ENCODE results near the gene GTF2IRD1.

Gene GTF2IRD1

DNA sequence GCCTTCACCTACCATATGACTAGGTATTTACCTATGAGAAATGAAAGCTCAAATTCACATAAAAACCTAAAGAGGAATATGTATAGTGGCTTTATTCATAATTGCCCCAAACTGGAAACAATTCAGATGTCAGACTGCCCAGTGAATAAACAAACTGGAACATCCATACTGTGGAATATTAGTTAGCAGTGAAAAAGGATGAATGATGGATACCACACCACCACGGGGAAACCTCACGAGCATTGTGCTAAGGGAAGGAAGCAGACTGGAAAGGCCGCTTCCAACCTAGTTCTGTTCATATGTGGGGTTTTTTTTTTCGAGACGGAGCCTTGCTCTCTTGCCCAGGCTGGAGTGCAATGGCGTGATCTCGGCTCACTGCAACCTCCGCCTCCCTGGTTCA is 16.8 kb downstream of the GTF2IRD1 start:
- H3K27me3 ChIP-seq (ENCODE audit: insufficient read depth, low read depth, severe bottlenecking): no peaks in the 10 kb centered on the region
- H3K36me3 ChIP-seq: peaks cover 59% of the 10 kb centered on the region
- no peaks in the 10 kb centered on the region for H3K9me3 ChIP-seq (ENCODE audit: severe bottlenecking)
- DNase-seq: no peak
- H3K4me3 ChIP-seq (ENCODE audit: low read depth, low read length): no peak overlapping the region
- no peak for TF ChIP-seq CTCF (IDR thresholded peaks at IDR 0.05; ENCODE audit: low read depth, low read length)
- H3K27ac ChIP-seq: no peak overlapping the region

- DNase-seq: no peak
- Histone ChIP-seq H3K27ac (no peak overlapping the region), H3K9me3 (ENCODE audit: severe bottlenecking) (no peaks in the 10 kb centered on the region), H3K36me3 (peaks cover 45% of the 10 kb centered on the region), H3K4me3 (ENCODE audit: low read depth, low read length) (no peak overlapping the region), H3K27me3 (ENCODE audit: insufficient read depth, low read depth, severe bottlenecking) (no peaks in the 10 kb centered on the region)
- TF ChIP-seq CTCF (IDR thresholded peaks at IDR 0.05; ENCODE audit: low read depth, low read length): no peak
Measured at GRCh38 chr7:74473116-74473515, 19.4 kb downstream of the GTF2IRD1 start.

DNA sequence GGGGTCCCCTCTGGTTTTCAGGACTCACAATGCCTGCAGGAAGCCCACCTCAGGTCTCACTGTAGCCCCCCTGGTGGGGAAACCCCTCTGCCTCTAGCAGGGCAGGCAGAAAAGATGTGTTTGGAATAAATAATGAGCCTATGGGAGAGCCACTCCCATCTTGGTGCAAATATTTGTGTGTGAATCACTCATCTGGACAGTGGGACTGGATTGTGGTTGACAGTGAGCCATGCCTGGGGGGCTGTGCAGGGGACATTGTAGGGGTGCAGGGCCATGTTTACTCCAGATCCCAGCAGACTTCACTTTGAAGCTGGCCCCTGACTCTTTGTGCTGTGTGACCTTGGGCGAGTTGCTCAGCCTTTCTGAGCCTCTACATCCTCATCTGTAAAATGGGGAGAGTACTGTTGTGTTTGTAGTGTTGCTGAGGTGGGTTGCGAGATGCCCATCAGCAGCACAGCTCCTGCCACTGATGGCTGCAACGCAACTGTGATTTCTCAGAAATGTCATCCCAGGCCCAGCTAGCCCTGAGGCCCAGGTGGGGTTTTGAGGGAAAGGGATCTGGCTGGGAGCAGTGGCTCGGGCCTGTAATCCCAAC is 20.7 kb downstream of the GTF2IRD1 start:
- no peak for DNase-seq
- no peak for TF ChIP-seq CTCF (IDR thresholded peaks at IDR 0.05; ENCODE audit: low read depth, low read length)
- Histone ChIP-seq H3K27ac (no peak overlapping the region), H3K36me3 (peaks cover 42% of the 10 kb centered on the region), H3K4me3 (ENCODE audit: low read depth, low read length) (no peak overlapping the region), H3K27me3 (ENCODE audit: insufficient read depth, low read depth, severe bottlenecking) (no peaks in the 10 kb centered on the region), H3K9me3 (ENCODE audit: severe bottlenecking) (no peaks in the 10 kb centered on the region)

DNA sequence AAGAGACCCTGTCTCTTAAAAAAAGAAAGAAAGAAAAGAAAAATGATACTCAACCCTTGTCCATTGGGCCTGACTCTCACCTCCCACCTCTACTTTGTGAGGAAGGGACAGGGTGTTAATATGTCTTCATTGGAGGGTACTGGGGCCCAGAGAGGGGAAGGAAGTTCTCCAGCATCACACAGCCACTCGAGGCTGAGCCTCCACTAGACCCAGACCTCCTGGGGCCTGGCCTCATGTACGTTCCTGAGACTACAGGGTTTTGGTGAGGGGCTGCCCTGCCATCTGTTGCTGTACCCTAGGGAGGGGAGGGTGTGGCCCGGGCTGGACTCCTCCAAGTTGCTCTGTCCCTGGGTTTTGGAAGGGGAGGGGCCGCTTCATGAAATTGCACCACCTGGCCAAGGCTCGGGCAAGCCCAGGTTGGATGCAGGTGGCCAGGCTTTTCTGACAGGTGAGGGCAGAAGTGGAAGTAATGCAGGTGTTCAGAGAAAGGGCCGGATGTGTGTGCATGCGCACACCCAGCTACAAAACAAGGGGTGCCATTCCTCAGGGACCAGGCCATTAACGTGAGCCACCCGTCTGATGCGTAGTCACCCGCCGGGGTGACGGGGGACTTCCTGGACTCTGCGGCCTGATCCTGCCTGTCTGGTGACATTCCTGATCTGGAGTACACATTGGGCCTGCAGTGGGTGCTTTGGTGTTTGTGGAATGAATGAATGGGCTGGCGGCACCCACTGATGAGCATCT is 21.7 kb downstream of the GTF2IRD1 start:
- H3K36me3 ChIP-seq: peaks cover 32% of the 10 kb centered on the region
- H3K9me3 ChIP-seq (ENCODE audit: severe bottlenecking): no peaks in the 10 kb centered on the region
- no peak for TF ChIP-seq CTCF (IDR thresholded peaks at IDR 0.05; ENCODE audit: low read depth, low read length)
- no peak for DNase-seq
- H3K27ac ChIP-seq: no peak overlapping the region
- no peaks in the 10 kb centered on the region for H3K27me3 ChIP-seq (ENCODE audit: insufficient read depth, low read depth, severe bottlenecking)
- H3K4me3 ChIP-seq (ENCODE audit: low read depth, low read length): no peak overlapping the region

GRCh38 chr7:74475987-74476350 is 22.3 kb downstream of the GTF2IRD1 start:
- no peak for TF ChIP-seq CTCF (IDR thresholded peaks at IDR 0.05; ENCODE audit: low read depth, low read length)
- no peak for DNase-seq
- H3K9me3 ChIP-seq (ENCODE audit: severe bottlenecking): no peaks in the 10 kb centered on the region
- no peak overlapping the region for H3K4me3 ChIP-seq (ENCODE audit: low read depth, low read length)
- no peaks in the 10 kb centered on the region for H3K27me3 ChIP-seq (ENCODE audit: insufficient read depth, low read depth, severe bottlenecking)
- H3K36me3 ChIP-seq: peaks cover 28% of the 10 kb centered on the region
- no peak overlapping the region for H3K27ac ChIP-seq

Measured in WERI-Rb-1 (cell line).